Activated CD4-positive, alpha-beta T cell treated with anti-CD3 and anti-CD28 coated beads, Interleukin-2, amount 50 U/mL, for 16 hours (primary cell): Measurements from ENCODE around the gene ATP2B2.
"Not testable (repeated sequence)": the region's sequence is repeated elsewhere in the genome, so short reads cannot be mapped to it uniquely, and the experiment has no call there.

ENCODE experiments used
- DNase-seq: peaks from one replicate; pipeline ENCODE4 v3.0.0-alpha.2; 2020

ATP2B2 gene

DNA sequence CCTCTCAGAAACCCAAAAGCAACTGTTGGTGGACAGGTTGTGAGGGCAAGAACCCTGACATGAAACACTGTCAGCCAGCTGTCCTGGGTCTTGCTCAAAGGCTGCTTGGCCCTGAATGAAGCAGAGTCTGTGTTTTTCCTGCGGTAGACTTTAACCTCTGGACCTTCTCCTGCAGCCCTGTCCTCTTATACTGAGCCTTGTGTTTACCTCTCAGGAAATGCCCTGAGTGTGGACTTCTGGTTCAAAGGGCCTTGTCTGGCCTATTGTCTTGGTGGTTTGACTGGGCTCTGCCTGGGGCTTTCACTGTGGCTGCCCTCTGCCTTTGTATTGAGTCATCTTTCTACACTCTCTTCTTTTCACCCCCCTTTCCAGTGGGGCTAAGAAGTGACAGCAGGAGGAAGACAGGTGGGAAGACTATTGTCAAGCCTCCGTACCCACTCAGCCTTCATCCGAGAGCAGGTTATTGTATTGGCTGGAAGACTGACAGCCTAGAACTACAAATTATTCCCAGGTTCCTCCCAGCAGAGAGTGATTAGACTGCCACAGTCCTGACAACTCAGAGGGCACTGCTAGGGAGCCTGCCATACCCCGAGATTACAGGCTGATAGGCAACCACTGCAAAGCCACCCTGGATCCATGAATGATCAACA, 187.9 kb downstream of the ATP2B2 start:
- DNase-seq: no peak

DNA sequence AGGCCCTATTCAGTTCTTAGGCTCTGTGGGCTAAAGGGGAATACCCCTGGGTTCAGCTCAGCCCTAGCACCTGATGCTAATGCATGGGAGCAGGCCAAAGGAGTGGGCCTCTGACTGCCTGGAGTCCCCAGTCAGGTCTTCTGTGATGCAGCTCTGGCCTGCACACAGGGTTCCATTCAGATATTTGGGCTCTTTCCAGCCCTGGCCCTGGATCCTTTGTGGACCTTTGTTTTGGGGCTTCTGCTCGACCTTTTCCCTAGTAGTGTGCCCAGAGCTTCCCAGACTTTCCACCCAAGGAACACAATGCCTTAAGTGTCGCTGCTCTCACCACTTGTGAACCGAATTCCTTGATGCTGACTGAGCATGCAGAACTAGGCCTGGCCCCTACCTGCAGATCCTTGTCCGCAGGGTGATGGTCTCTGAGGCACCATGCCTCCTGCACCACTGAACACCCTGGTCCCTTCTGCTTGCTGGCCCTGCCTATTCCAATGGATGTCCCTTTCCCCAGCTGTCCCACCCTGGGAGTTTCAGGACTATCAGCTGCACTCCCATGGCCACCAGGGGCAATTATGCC, 189.5 kb downstream of the ATP2B2 start:
- no peak for DNase-seq

DNA sequence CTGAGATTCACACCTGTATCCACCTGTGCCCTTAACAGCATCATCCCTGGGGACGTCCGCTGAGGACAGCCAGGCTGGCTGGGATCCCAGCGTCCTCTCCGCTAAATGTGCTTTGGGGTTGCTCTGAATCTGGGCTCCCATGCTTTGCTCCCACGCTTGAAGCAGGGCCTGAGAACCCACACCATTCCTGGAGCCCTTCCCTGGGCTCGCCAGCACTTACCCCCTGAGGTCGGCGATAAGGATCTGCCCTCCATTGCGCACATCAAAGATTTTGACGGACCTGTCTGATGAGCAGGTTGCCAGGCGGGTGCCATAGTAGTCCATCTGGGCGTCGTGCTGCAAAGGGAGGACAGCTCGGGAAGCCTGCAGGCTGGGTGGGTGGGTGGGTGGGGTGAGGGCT, 190.3 kb downstream of the ATP2B2 start:
- no peak for DNase-seq

DNA sequence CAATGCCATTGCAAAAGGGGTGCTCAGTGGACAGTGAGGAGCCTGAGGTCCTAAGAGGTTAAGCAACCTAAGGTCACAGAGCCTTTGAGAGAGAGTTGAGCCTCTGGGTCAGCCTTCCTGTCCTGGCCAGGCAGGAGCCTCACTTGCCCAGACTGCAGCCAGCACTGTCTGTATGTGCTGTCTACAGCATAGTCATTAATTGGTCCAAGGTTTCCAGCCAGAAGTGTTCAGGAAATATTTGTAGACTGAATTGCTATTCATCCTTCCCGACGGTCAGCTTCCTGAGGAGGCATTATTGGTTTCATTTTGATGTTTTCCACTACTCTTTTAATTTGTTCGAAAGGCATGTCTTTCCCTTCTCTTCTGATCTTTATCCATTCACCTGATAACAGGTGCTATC, 192.5 kb downstream of the ATP2B2 start:
- DNase-seq: no peak

DNA sequence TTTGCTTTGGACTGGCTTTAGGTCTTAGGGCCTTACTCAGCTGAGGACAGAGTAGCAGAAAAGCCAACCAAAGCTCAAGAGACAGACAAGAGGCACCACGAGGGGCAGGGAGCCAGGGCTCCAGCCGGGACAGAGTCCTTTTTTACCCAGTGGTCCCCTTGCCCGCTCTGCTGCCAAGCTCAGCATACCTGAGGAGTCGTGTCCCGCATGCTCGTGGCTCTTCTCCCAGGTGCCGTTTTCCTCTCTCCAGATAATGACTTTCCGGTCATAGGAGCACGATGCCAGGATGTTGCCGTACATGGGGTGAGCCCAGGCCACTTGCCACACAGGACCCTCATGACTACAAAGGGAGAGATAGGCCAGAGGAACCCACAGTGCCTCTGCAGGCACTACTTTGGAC, 193.0 kb downstream of the ATP2B2 start:
- no peak for DNase-seq

DNA sequence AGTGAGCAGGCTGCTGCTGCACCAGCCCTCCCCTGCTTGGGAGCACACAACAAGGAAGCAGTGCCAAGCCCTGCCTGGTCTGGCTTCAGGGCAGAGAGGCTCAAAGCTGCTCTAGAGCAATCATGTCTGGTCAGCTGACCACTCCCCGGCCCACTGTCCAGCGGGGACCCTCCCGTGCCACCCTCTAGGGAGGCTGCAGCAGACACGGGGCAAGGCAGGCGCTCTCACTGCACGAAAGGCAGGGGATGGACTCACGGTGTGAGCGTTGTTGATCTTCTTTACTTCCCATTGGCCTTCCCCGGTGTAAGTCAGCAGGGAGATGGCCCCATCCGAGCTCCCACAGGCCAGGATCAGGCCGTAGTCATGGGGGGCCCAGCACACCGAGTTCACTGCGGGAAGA, 193.7 kb downstream of the ATP2B2 start:
- DNase-seq: no peak

DNA sequence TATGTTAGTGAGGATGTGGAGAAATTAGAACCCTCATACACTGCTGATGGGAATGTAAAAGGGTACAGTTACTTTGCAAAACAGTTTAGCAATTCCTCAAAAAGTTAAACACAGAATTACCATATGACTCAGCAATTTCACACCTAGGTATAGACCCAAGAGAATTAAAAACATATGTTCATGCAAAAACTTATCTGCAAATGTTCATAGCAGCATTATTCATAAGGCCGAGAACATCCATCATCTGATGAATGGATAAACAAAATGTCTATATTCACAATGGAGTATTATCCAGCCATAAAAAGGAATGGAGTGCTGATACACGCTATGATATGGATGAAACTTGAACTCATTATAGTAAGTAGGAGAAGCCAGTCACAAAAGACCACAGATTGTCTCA, 194.8 kb downstream of the ATP2B2 start:
- no peak for DNase-seq

DNA sequence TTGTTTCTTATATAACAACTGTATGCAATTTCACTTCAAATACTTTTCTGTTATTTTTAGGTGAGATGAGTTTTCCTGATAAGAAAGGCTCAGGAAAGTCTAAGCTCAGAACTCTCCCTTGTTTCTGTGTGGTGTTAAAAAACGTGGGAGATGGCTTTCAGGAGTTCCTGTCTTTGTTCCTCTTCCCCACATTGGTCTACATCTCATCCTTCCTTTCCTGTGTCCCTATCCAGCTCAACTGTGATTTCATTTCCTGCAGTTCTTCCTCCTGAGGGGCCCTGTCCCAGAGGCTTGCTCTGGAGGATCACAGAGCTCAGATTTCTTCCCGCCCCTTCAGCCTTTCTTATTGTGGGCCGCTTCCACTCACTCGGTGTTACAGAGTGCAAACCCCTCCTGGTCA, 195.7 kb downstream of the ATP2B2 start:
- DNase-seq: no peak

DNA sequence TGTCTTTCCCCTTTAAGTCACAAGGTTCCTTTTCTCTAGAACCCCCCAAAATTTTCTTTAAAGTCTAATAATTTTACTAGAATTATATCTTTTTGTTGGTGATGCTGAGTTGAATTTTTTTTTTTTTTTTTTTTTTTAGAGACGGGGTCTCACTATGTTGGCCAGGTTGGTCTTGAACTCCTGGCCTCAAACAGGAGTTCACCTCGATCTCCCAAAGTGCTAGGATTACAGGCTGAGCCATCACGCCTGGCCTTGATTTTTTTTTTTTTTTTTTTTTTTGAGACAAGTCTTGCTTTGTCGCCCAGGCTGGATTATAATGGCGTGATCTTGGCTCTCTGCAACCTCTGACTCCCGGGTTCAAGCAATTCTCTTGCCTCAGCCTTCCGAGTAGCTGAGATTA, 196.7 kb downstream of the ATP2B2 start:
- no peak for DNase-seq

DNA sequence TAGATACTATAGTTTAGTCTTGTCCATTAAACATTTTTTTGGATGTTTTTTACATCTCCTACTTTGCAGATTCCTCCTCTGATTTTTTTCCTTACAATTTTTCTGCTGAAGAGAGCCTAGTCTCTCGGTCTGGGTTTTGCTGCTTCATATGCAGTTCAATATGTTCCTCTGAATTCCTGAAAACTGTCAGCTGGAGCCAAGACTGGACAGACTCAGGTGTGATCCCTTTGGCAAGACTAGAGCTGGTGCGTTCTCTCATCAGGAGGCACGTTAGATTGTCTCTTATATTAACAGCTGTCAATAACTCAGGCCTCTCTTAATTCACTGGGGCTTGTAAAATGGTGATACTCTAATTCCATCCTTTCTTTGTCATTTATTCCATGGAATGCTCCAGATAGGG, 199.2 kb downstream of the ATP2B2 start:
- no peak for DNase-seq

DNA sequence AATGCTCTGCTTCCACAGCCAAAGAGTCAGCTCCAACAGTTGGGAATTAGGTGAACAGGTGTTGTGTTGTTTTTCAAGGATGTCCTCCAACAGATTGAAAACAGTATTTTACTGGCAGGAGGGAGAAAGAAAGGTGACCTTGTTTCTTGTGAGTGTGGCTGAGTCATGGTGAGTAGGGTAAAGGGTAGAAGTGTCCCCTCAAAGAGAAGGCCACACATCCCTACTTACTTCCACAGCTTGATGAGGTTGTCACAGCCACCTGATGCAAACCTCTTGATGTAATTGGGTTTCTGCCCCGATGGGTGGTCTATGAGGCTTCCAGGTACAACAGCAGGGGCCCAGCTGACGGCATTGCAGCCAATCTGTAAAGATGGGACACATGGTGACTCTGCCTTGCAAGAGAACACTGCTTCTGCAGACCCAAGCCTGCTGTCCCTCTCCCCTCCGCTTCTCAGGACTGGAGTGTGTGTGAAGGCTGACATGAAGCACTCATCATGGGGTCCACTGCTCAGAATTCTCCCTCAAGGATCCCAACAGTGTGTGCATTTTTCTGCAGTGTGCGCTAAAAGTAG, 200.0 kb downstream of the ATP2B2 start:
- no peak for DNase-seq

DNA sequence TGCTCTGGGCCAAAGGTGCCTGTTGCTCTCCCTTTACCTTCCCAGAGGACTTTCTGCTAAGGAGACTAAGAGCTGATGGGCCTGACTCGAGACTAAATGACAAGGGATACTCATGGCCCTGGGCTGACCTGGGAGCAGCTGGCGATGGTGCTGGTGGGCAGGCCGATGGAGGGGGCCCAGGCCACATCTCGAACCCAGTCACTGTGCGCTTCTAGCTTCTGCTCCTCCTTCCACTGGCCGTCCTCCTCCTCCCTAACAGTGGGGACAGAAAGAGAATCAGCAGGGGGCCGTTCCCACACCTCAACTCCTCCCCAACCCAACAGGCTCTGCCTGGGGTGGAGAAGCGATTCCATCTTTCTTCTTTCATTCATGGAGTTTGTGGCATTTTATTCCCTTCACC, 200.5 kb downstream of the ATP2B2 start:
- DNase-seq: no peak

DNA sequence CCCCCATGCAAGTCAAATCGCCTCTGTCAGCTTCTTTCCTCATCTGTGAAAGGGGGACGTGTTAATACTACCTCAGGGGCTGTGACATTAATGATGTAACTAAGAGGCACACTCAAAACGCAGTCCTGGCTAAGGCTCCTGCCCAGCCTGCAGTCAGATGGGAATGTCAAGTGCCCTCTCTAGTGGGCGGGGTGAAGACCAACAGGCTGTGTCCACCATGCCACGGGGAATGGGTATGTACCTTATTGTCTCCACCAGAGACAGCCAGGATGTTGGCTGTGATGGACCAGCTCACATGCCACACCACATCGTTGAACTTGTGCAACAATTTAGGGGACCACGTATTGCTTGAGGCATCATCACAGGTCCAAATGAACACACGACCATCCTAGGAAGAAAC, 201.6 kb downstream of the ATP2B2 start:
- DNase-seq: no peak

DNA sequence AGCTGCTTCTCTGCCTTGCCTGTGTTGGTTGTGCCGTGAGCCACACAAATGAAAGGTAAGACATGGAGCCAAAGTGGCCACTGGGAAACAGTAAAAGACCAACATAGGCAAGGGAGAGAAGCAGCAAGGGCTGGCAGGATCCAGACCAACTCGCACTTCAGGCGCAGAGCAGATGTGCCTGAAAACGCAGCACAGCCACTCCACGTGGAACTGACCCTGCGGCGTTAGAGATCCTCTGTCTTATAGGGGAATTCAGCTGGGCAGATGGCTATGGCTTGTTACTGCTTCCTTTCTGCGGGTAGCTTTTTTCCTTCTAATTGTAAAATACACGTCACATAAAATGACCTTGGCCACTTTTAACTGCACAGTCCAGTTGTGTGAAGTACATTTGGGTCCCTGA, 202.3 kb downstream of the ATP2B2 start:
- DNase-seq: no peak

DNA sequence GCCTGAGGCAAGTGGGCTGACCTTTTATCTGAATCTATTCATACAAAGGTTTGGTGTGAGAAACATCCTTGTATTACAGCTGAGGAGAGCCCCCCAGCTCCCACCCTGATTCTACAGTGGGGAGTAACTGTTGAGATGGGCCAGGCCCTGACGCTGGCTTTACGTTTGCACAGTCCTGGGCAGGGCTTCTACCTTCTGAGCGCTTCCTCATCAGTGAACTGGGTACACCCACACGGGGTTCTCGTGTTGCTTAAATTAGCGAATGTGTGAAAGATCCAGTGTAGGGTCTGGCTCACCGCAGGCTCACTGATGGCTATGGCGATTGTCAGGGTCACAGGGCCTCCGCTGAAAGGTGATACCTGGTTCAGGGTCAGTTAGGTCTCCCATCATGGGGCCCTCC, 205.3 kb downstream of the ATP2B2 start:
- DNase-seq: no peak

DNA sequence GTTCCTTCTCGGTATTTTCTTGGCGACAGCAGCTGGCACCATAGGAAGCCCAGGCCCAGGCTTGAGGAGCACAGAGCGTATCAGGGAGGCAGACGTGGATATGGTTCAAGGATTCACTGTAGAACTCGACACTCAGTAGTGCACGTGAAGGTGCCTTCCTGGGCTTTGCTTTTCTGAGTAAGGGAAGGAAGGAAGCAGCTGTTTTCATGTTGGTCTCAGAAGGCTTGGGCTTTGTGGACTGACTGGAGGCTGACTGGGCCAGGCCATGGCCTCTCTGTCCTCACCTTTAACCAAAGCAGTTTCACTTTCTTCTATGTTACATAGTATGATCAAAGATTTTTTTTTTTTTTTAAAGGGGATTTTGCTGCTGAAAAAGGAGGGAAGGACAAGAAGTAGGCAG, 205.7 kb downstream of the ATP2B2 start:
- no peak for DNase-seq

DNA sequence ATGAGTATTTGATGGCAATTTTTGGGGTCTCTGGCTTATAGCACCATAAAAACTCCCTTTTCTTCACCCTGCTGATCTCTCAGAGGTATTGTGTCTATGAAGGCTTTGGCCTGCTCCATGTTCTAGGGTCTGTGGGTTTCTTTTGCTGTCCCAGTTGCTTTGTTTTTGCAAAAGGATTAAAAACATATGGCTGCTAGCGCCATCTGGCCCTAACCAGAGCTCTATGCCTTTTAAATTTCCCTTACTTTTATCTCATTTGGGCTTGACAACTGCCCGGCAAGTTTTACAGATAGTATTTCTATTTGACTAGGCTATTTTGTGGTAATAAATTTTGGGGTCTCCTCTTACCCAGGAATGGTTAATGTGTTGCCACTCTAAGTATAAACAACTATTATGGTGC, 206.2 kb downstream of the ATP2B2 start:
- DNase-seq: no peak

DNA sequence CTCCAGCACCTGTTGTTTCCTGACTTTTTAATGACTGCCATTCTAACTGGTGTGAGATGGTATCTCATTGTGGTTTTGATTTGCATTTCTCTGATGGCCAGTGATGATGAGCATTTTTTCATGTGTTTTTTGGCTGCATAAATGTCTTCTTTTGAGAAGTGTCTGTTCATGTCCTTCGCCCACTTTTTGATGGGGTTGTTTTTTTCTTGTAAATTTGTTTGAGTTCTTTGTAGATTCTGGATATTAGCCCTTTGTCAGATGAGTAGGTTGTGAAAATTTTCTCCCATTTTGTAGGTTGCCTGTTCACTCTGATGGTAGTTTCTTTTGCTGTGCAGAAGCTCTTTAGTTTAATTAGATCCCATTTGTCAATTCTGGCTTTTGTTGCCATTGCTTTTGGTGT, 207.3 kb downstream of the ATP2B2 start:
- DNase-seq: not testable (repeated sequence)

DNA sequence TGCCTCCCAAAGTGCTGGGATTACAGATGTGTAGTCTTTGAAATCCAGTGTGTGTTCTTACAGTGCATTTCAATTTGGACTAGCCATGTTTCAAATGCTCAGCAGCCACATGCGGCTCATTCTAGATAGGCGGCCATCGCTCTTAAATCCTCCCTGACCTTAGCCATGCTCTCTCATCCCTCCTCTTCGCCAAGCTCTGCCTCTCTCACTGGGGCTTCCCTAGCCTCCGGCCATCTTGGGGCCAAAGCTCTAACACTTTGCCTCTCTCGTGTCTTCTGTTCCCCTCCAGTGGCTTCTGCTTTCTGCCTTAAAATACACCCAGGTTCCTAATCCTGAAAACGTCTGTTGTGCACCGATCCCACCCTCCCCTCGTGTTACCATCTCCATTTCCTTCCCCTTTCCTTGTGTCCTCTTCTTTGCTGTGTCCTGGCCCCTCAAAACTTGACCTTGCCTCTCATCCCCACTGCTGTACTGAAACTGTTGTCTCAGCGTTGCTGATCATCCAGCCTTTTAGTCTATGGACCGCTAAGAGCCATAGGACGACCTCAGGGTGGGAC, 211.3 kb downstream of the ATP2B2 start:
- DNase-seq: no peak

DNA sequence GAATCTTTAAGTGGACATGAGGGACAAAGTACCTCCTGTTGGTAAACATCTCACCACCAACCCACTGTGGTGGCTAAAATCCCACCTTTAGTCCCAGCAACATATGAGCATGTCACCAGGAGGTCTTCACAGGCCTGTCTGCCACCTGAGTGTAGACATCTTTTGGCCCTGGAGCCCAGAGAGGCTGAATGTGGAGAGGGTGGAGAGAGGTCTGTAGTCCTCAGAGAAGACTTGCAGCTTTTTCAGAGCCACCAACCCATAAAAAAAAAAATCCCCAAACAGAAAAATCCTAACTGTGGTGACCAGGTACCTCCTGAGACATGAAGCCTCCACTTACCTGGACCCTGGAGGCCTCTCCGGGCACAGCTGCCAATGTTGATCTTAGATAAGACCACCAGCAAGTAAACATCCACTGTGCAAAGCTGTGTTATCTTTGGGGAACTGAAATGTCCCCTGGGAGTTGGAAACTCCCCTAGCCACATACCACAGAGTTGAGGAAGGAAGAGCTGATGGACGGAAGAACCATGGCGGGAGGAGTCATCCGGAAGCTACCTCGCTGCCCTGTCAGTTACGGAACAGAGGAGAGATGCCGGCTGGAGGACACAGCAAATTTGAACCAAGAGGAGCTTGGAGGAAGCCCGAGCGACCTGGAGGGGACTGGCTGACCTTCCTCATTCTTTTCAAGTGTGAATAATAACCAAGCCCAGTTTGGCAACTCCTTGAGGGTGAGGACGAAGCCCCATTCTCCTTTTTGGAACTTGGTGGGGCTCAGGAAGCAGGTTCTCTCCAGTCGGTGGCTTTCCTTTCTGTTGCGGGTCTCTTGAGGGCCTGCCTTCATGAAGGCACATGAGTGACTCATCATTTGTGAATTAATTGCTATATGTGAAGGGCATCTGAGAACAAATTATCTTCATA, 212.6 kb downstream of the ATP2B2 start, which contains the start of gene GHRL:
Gene GHRL (minus strand): TSS at position 443 of the 915 bp plus-strand sequence. CDS start 2,767 bp downstream, outside the sequence.
- no peak for DNase-seq

DNA sequence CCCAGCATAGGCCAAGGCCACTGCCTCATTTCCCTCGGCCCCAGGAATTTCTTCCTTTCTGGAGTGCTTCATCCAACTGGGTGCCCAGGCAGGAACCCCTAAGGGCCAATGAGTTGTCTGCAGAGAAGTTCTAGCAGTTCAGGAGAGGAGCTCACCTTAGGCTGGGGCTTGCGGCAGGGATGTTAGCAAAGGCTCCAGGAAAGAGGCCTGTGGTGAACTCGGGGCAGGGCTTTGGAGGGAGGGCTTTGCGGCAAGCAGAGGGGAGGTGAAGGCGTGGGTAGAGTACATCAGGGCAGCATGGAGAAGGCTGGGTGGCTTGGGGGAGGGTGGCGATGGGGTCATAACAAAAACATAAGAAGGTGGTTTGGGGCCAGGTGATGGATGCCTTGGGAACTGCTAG, 213.7 kb downstream of the ATP2B2 start:
- no peak for DNase-seq

DNA sequence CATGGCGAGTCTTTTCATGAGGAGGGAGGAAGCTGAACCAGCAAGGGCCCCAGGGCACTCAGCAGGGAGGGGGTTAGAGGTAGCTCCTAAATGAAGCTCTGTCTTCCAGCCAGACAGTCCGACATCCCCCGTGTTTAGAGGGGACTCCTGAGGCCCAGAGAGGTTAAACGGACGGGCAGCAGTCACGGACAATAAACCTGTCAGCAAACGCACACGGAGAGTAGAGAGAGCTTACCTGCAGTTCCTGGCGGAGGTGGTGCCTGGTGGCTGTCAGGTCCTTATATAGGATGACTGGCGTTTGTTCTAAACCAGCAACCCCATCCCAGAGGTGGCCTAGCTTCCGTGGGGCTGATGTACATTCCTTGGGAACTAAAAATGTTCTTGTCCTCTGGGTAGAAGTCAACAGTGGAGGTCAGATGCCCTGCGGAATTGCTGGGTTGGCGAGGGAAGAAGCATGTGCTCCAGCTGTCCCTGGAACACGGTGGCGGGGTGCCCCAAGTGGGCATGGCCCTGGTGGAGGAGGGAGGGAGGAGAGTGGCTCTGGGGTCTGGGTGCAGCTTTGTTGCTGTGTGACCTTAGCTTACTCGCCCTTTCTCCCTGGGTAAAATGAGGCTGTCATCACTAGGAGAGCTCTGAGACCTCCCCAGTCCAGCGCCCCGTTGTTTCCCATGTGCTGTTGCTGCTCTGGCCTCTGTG, 214.8 kb downstream of the ATP2B2 start:
- DNase-seq: no peak
